Measurements from ENCODE around the gene NFATC3.

Gene NFATC3

GRCh38 chr16:68066763-68067162 is 18.4 kb upstream of the NFATC3 start:
- H3K4me3 ChIP-seq (ENCODE audit: low read depth, low read length): no peak overlapping the region
- no peak for TF ChIP-seq CTCF (IDR thresholded peaks at IDR 0.05; ENCODE audit: low read depth, low read length)

- H3K4me3 ChIP-seq (ENCODE audit: low read depth, low read length): no peak overlapping the region
- TF ChIP-seq CTCF (IDR thresholded peaks at IDR 0.05; ENCODE audit: low read depth, low read length): no peak
Observed at GRCh38 chr16:68068926-68069325, 16.2 kb upstream of the NFATC3 start.

GRCh38 chr16:68069511-68070248 is 15.5 kb upstream of the NFATC3 start:
- no peak for TF ChIP-seq CTCF (IDR thresholded peaks at IDR 0.05; ENCODE audit: low read depth, low read length)

GRCh38 chr16:68070249-68070730 is 14.9 kb upstream of the NFATC3 start:
- TF ChIP-seq CTCF (IDR thresholded peaks at IDR 0.05; ENCODE audit: low read depth, low read length): no peak
- H3K4me3 ChIP-seq (ENCODE audit: low read depth, low read length): no peak overlapping the region

More at GRCh38 chr16:68069511-68070248, 15.5 kb upstream of the NFATC3 start:
- H3K4me3 ChIP-seq (ENCODE audit: low read depth, low read length): no peak overlapping the region

GRCh38 chr16:68070806-68071517 is 14.2 kb upstream of the NFATC3 start:
- TF ChIP-seq CTCF (IDR thresholded peaks at IDR 0.05; ENCODE audit: low read depth, low read length): no peak

GRCh38 chr16:68071518-68071901 is 13.7 kb upstream of the NFATC3 start:
- TF ChIP-seq CTCF (IDR thresholded peaks at IDR 0.05; ENCODE audit: low read depth, low read length): no peak

More at GRCh38 chr16:68070806-68071517, 14.2 kb upstream of the NFATC3 start:
- H3K4me3 ChIP-seq (ENCODE audit: low read depth, low read length): no peak overlapping the region

More at GRCh38 chr16:68071518-68071901, 13.7 kb upstream of the NFATC3 start:
- H3K4me3 ChIP-seq (ENCODE audit: low read depth, low read length): no peak overlapping the region
